Measurements from ENCODE around the gene ST3GAL2. TPM values are rescaled to one million over a fixed set of nuclear protein-coding genes. Genes with fewer than 3 reads are reported as not detected.

ST3GAL2 gene
- total RNA-seq, 1 experiment from 2014 or later, result 7.7 TPM

GRCh38 chr16:70448075-70448474 lies 9.2 kb upstream of the ST3GAL2 start:
- peaks cover 6% of the 10 kb centered on the region for H3K4me1 Mint-ChIP-seq (ENCODE audit: insufficient read depth, unreplicated experiment)

GRCh38 chr16:70444249-70445063 lies 5.6 kb upstream of the ST3GAL2 start:
- BruUV-seq (replicated peaks), result no TSS peak
- Mint-ChIP-seq H3K27ac (ENCODE audit: low read depth, unreplicated experiment) (no peak overlapping the region), H3K36me3 (ENCODE audit: insufficient read depth, unreplicated experiment) (no peaks in the 10 kb centered on the region), H3K9me3 (ENCODE audit: unreplicated experiment) (no peaks in the 10 kb centered on the region), H3K4me3 (ENCODE audit: unreplicated experiment) (no peak overlapping the region), H3K4me1 (ENCODE audit: insufficient read depth, unreplicated experiment) (no peaks in the 10 kb centered on the region), H3K27me3 (ENCODE audit: insufficient read depth, unreplicated experiment) (no peaks in the 10 kb centered on the region)
- ChIA-PET POLR2A (interaction anchor here (2.0 kb wide), 1 partner anchor 53 kb away, joined by 9 read pairs; no protein-coding TSS in a partner anchor), CTCF (no interaction called here)
- no peak for TF ChIP-seq CTCF (IDR thresholded peaks at IDR 0.05; ENCODE audit: unreplicated experiment)
- intact Hi-C loops (cut with micrococcal nuclease), result no loop called here
- DNase-seq (ENCODE audit: unreplicated experiment), result no peak

More at GRCh38 chr16:70448075-70448474, 9.2 kb upstream of the ST3GAL2 start:
- DNase-seq (ENCODE audit: unreplicated experiment), result no peak
- ChIA-PET CTCF (no interaction called here), POLR2A (no interaction called here)
- Mint-ChIP-seq H3K4me3 (ENCODE audit: unreplicated experiment) (no peak overlapping the region), H3K27ac (ENCODE audit: low read depth, unreplicated experiment) (no peak overlapping the region), H3K27me3 (ENCODE audit: insufficient read depth, unreplicated experiment) (no peaks in the 10 kb centered on the region), H3K9me3 (ENCODE audit: unreplicated experiment) (no peaks in the 10 kb centered on the region), H3K36me3 (ENCODE audit: insufficient read depth, unreplicated experiment) (no peaks in the 10 kb centered on the region)
- BruUV-seq (replicated peaks), result no TSS peak
- TF ChIP-seq CTCF (IDR thresholded peaks at IDR 0.05; ENCODE audit: unreplicated experiment), result no peak
- intact Hi-C loops (cut with micrococcal nuclease), result no loop called here

GRCh38 chr16:70442344-70442743 lies 3.4 kb upstream of the ST3GAL2 start:
- no peaks in the 10 kb centered on the region for H3K27me3 Mint-ChIP-seq (ENCODE audit: insufficient read depth, unreplicated experiment)
- no peak for TF ChIP-seq CTCF (IDR thresholded peaks at IDR 0.05; ENCODE audit: unreplicated experiment)
- H3K9me3 Mint-ChIP-seq (ENCODE audit: unreplicated experiment), result no peaks in the 10 kb centered on the region
- intact Hi-C loops (cut with micrococcal nuclease), result no loop called here
- H3K4me1 Mint-ChIP-seq (ENCODE audit: insufficient read depth, unreplicated experiment), result peaks cover 11% of the 10 kb centered on the region
- BruUV-seq (replicated peaks), result no TSS peak
- ChIA-PET CTCF (interaction anchor here (0.6 kb wide), 2 partner anchors 92 to 190 kb away, joined by 3 to 4 read pairs; partner anchors contain the start of gene EXOSC6), POLR2A (interaction anchor here (2.0 to 2.1 kb wide), 2 partner anchors 12 to 51 kb away, joined by 6 to 9 read pairs; partner anchors contain the start of gene FCSK)
- no peak for DNase-seq (ENCODE audit: unreplicated experiment)
- no peak overlapping the region for H3K27ac Mint-ChIP-seq (ENCODE audit: low read depth, unreplicated experiment)
- H3K36me3 Mint-ChIP-seq (ENCODE audit: insufficient read depth, unreplicated experiment), result no peaks in the 10 kb centered on the region
- no peak overlapping the region for H3K4me3 Mint-ChIP-seq (ENCODE audit: unreplicated experiment)

- Mint-ChIP-seq H3K36me3 (ENCODE audit: insufficient read depth, unreplicated experiment) (no peaks in the 10 kb centered on the region), H3K27ac (ENCODE audit: low read depth, unreplicated experiment) (no peak overlapping the region), H3K9me3 (ENCODE audit: unreplicated experiment) (no peaks in the 10 kb centered on the region), H3K4me3 (ENCODE audit: unreplicated experiment) (no peak overlapping the region), H3K4me1 (ENCODE audit: insufficient read depth, unreplicated experiment) (peaks cover 12% of the 10 kb centered on the region), H3K27me3 (ENCODE audit: insufficient read depth, unreplicated experiment) (no peaks in the 10 kb centered on the region)
- BruUV-seq (replicated peaks), result no TSS peak
- no peak for TF ChIP-seq CTCF (IDR thresholded peaks at IDR 0.05; ENCODE audit: unreplicated experiment)
- CTCF ChIA-PET, result interaction anchor here (0.7 kb wide), 1 partner anchor 327 kb away, joined by 3 read pairs; no protein-coding TSS in a partner anchor
- POLR2A ChIA-PET, result interaction anchor here (0.9 to 2.1 kb wide), 2 partner anchors 13 to 60 kb away, joined by 4 to 6 read pairs; partner anchors contain the start of gene FCSK
- DNase-seq (ENCODE audit: unreplicated experiment), result no peak
- intact Hi-C loops (cut with micrococcal nuclease), result no loop called here
These were observed 2.6 kb upstream of the ST3GAL2 start for GRCh38 chr16:70441406-70441990.
